ENCODE measurements around the gene POLR2L. TPM values are rescaled to one million over a fixed set of nuclear protein-coding genes. Genes with fewer than 3 reads are reported as not detected.

The POLR2L gene
- total RNA-seq, 4 donors from 2014 or later: 45.6 to 90.3 (median 64.7) TPM

DNA sequence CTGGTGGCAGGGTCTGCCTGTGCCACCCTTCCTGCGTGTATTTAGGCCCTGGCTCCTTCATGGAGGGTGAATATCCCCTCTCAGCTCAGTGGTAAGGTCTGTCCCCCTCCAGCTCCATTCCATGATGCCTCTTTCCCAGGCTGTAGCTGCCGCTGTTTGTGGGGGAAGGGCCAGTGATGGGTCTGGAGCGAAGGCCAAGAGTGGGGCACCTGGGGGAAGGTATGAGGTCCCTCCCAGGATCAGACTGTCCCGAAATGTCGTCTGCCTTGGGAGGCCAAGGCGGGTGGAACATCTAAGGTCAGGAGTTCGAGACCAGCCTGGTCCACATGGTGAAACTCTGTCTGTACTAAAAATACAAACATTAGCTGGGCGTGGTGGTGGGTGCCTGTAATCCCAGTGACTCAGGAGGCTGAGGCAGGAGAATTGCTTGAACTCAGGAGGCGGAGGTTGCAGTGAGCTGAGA, 8.4 kb downstream of the POLR2L start:
- H3K4me1 ChIP-seq: peaks cover 53 to 96% (median 57%) of the 10 kb centered on the region in 3 donors
- H3K9me3 ChIP-seq: no peaks in the 10 kb centered on the region
- H3K27me3 ChIP-seq: peaks cover 0 to 37% (median 7%) of the 10 kb centered on the region in 4 donors
- TF ChIP-seq, protein P1, sequence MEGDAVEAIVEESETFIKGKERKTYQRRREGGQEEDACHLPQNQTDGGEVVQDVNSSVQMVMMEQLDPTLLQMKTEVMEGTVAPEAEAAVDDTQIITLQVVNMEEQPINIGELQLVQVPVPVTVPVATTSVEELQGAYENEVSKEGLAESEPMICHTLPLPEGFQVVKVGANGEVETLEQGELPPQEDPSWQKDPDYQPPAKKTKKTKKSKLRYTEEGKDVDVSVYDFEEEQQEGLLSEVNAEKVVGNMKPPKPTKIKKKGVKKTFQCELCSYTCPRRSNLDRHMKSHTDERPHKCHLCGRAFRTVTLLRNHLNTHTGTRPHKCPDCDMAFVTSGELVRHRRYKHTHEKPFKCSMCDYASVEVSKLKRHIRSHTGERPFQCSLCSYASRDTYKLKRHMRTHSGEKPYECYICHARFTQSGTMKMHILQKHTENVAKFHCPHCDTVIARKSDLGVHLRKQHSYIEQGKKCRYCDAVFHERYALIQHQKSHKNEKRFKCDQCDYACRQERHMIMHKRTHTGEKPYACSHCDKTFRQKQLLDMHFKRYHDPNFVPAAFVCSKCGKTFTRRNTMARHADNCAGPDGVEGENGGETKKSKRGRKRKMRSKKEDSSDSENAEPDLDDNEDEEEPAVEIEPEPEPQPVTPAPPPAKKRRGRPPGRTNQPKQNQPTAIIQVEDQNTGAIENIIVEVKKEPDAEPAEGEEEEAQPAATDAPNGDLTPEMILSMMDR (IDR thresholded peaks at IDR 0.05): no peak
- TF ChIP-seq POLR2A (IDR thresholded peaks at IDR 0.05): peak in 1 of 4 donors; percentile 7
- peak overlapping the region; percentile 63 to 88 (median 73) for H3K4me3 ChIP-seq
- 23 to 46% methylated on average over 3 to 4 of the region's 9 CpGs for WGBS, 2 donors
- no peak for DNase-seq
- peaks cover 8 to 32% (median 12%) of the 10 kb centered on the region in 3 donors for H3K36me3 ChIP-seq
- intact Hi-C loops (cut with DNase I): no loop called here
- peak overlapping the region; percentile 86 to 94 (median 92) for H3K27ac ChIP-seq

DNA sequence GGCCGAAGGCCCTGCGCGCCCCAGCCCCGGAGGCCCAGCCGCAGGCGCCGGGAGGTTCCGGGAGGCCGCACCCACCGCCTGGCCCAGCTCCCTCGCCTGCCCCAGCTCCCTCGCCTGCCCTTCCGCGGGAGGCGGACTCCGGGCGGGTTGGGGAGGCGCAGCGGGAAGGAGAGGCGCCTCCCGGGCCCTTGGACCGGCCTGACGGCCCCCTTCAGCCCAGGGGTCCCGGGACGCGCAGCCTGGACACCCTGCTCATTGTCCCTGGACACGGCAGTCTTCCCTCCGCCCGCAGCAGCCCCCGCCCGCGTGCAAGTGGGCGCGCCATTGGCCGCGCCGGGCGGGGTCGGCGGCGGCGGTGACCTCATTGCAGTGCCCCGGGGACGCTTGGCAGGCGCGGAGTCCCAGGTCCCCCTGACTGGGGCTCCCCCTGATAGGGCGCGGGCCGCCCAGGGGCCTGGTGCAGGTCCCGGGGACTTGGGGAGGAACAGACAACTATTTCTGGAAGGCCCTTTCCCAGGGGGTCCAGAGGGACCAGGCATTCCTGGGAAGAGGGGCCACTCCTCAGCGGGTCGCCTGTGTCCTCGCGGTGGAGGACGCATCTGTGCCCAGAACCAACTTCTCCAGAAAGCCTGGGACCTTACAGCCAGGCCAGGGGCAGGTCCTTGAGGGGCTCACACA, 9.1 kb downstream of the POLR2L start:
- Histone ChIP-seq H3K4me1 (peaks cover 55 to 96% (median 58%) of the 10 kb centered on the region in 3 donors), H3K4me3 (peak overlapping the region; percentile 63 to 88 (median 73)), H3K27ac (peak overlapping the region; percentile 86 to 94 (median 92)), H3K36me3 (peaks cover 1 to 26% (median 12%) of the 10 kb centered on the region in 3 donors), H3K9me3 (no peaks in the 10 kb centered on the region), H3K27me3 (peaks cover 0 to 43% (median 7%) of the 10 kb centered on the region in 4 donors)
- intact Hi-C loops (cut with DNase I): no loop called here
- WGBS, 2 donors: 0% methylated on average over 10 of the region's 55 CpGs; no CpG with 5 or more reads in 1 of the 2 donors
- no peak for DNase-seq
- peak in 2 of 4 donors; percentile 38 to 49 for TF ChIP-seq POLR2A (IDR thresholded peaks at IDR 0.05)
- TF ChIP-seq, protein P1 (IDR thresholded peaks at IDR 0.05): no peak

DNA sequence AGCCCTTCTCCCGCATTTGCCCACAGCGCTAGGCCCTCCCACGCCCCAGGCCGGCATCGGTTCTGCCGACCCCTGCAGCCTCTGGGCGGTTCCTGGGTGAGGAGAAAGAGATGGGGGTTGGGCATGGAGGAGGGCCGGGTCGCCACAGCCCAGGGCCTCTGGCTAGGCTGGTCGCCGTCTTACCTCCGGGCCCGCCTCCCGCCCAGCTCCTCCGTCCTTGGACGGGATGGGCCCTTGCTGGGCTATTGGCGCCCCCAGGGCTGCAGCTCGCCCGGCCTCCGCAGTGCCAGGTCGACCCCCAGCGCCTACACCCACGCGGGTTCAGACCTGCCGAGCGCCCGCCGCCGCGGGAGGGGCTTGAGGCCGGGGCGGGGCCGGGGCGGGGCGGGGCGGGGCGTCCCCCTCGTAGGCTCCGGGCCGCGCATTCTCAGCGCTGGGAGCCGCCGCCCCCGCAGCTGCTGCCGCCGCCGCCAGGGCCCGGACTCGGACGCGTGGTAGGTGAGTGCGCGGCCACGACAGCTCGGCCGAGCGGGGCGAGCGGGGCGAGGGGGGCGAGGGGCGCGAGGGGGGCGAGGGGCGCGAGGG, 9.7 kb downstream of the POLR2L start, which contains the start of gene CD151:
Gene CD151, plus strand, starts transcription at position 424 of the 585 bp plus-strand sequence. CDS start 3,118 bp downstream, outside the sequence.
- peaks cover 0 to 50% (median 7%) of the 10 kb centered on the region in 4 donors for H3K27me3 ChIP-seq

DNA sequence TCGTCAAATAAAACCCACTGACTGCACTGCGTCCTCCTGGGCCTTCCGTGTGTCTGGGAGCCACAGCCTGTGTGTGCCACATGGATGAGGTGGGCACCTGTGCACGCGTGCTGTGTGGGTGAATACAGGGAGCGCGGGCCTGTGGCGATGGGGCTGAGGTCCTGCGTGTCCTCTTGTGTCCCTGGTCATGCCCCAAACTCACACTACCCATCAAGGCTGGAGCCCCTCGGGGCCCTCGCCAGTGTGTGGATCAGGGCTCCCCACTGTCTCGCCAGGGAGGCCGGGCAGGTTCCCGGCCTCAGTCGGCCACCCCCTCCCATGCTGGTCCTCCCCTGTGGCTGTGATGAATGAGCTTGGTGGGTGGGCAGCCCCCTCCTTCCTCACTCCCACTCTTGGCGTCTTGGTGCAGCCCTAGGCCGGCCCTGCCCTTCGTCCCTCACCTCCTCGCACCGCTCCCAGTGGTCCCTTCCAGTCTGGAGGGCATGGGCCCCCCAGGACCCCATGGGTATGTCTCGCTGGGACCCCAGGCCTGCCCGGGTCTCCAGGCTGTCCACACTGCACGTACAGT, 10.3 kb downstream of the POLR2L start:
- WGBS, 2 donors: 66% methylated on average over 12 of the region's 23 CpGs; no CpG with 5 or more reads in 1 of the 2 donors
- Histone ChIP-seq H3K27ac (peak overlapping the region; percentile 72 to 94 (median 90)), H3K4me3 (peak overlapping the region; percentile 63 to 88 (median 73)), H3K4me1 (peaks cover 66 to 96% (median 68%) of the 10 kb centered on the region in 3 donors), H3K9me3 (no peaks in the 10 kb centered on the region), H3K27me3 (peaks cover 0 to 55% (median 7%) of the 10 kb centered on the region in 4 donors), H3K36me3 (peaks cover 0 to 14% (median 2%) of the 10 kb centered on the region in 3 donors)
- TF ChIP-seq, protein P1 (IDR thresholded peaks at IDR 0.05): no peak
- no peak for TF ChIP-seq POLR2A (IDR thresholded peaks at IDR 0.05)
- intact Hi-C loops (cut with DNase I): no loop called here
- DNase-seq: no peak

More for the DNA sequence above, 9.7 kb downstream of the POLR2L start, which contains the start of gene CD151:
- Histone ChIP-seq H3K4me3 (peak within 1 kb of the TSS; percentile 63 to 88 (median 73)), H3K9me3 (no peaks in the 10 kb centered on the region), H3K36me3 (peaks cover 0 to 20% (median 6%) of the 10 kb centered on the region in 3 donors), H3K27ac (peak within 1 kb of the TSS; percentile 86 to 94 (median 92)), H3K4me1 (peaks cover 61 to 96% (median 64%) of the 10 kb centered on the region in 3 donors)
- WGBS, 2 donors: no CpG with 5 or more reads among the region's 67 CpGs
- intact Hi-C loops (cut with DNase I): no loop called here
- TF ChIP-seq POLR2A (IDR thresholded peaks at IDR 0.05): no peak
- TF ChIP-seq, protein P1 (IDR thresholded peaks at IDR 0.05): no peak
- DNase-seq: no peak
